OCI-LY7 (cell line): ENCODE results near the gene C5orf15.

Source experiments
- CTCF ChIP-seq: fragments of 200-600 bp; sonication (generic); conservative IDR thresholded peaks from 2 replicates; pipeline ENCODE4 v1.5.1; 2014; ENCODE audit warnings: mild to moderate bottlenecking, antibody characterized with exemption, low read length, moderate library complexity, mixed read lengths
- EZH2phosphoT487 ChIP-seq: fragments of 200-600 bp; sonication (generic); IDR thresholded peaks from 2 replicates; pipeline ENCODE4 v1.6.1; 2018; ENCODE audit warnings: low read depth, borderline replicate concordance, mild to moderate bottlenecking, mixed run types, antibody characterized with exemption, low read length, moderate library complexity, mixed read lengths

GRCh38 chr5:134000696-134001453 lies 32.5 kb upstream of the C5orf15 start:
- TF ChIP-seq CTCF: no peak
- no peak for TF ChIP-seq EZH2phosphoT487
